ENCODE measurements around the gene UBAP2.

DNA sequence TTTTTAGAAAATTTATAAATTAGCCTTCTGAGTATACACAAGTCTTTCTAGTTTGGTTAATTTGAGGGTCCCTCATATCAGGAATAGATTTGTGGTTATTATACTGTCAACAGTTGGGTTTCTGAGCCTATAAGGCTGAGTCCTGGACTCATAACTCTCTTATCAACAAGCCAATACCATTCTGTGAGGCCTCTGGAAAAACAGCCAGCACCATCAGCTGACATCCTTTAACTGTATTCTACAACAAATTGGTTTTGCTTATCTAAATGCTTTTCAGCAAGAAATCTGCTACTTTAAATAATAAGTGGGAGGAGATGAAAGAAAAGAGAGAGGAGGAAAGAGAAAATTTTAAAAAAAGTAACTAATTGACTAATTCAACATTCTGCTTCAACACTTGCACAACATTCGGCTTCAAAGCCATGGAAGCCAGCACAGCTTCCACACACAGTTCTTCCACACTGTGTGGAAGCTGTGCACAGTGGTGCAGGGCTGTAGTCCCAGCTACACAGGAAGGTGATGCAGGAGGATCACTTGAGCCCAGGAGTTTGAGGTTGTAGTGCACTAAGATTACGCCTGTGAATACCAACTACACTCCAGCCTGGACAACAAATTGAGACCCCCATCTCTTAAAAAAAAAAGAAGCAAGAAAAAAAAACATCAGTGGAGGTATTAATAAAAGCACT is 84.5 kb downstream of the UBAP2 start:
- TF ChIP-seq, protein P1, sequence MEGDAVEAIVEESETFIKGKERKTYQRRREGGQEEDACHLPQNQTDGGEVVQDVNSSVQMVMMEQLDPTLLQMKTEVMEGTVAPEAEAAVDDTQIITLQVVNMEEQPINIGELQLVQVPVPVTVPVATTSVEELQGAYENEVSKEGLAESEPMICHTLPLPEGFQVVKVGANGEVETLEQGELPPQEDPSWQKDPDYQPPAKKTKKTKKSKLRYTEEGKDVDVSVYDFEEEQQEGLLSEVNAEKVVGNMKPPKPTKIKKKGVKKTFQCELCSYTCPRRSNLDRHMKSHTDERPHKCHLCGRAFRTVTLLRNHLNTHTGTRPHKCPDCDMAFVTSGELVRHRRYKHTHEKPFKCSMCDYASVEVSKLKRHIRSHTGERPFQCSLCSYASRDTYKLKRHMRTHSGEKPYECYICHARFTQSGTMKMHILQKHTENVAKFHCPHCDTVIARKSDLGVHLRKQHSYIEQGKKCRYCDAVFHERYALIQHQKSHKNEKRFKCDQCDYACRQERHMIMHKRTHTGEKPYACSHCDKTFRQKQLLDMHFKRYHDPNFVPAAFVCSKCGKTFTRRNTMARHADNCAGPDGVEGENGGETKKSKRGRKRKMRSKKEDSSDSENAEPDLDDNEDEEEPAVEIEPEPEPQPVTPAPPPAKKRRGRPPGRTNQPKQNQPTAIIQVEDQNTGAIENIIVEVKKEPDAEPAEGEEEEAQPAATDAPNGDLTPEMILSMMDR (IDR thresholded peaks at IDR 0.05) = no peak
- no peak for TF ChIP-seq POLR2A (IDR thresholded peaks at IDR 0.05)

Data from breast epithelium (tissue), 3 donors.